H1 (cell line): ENCODE results near the gene ANKRD30A.

Experiments used
- CBX5 ChIP-seq: fragments of 300-800, 300-1000 bp; sonication (generic); IDR thresholded peaks from 2 replicates; pipeline ENCODE4 v1.7.1; 2016; ENCODE audit warnings: antibody characterized with exemption, low read length, low read depth
- CHD2 ChIP-seq: IDR thresholded peaks from 2 replicates; pipeline ENCODE4 v1.6.1; 2012; ENCODE audit warnings: low read length, improper control_type of control experiment
- CREB1 ChIP-seq: IDR thresholded peaks from 2 replicates; pipeline ENCODE4 v1.6.1; 2012; ENCODE audit warnings: inconsistent platforms
- EZH2 ChIP-seq: fragments of 200-600 bp; sonication (generic); IDR thresholded peaks from 2 replicates; pipeline ENCODE4 v1.7.1; 2012; ENCODE audit warnings: low read depth, mild to moderate bottlenecking, moderate library complexity, low read length, inconsistent platforms; ENCODE audit not compliant: severe bottlenecking
- GABPA ChIP-seq: IDR thresholded peaks from 2 replicates; pipeline ENCODE4 v1.6.1; 2011; ENCODE audit warnings: mild to moderate bottlenecking, low read length, moderate library complexity, borderline replicate concordance; ENCODE audit not compliant: insufficient read depth
- KDM5A ChIP-seq: fragments of 200-600 bp; IDR thresholded peaks from 2 replicates; pipeline ENCODE4 v1.7.1; 2012; ENCODE audit warnings: mild to moderate bottlenecking, low read length, inconsistent platforms, mixed read lengths
- MAFK ChIP-seq: IDR thresholded peaks from 2 replicates; pipeline ENCODE4 v1.6.1; 2012; ENCODE audit warnings: low read depth, mild to moderate bottlenecking, improper control_type of control experiment, low read length
- POLR2AphosphoS5 ChIP-seq: IDR thresholded peaks from 2 replicates; pipeline ENCODE4 v1.6.1; 2011; ENCODE audit warnings: low read depth, low read length
- RAD21 ChIP-seq, 2 experiments: IDR thresholded peaks in 1 of 2; conservative IDR thresholded peaks in 1 of 2; 2 replicates each; pipeline ENCODE4 v1.6.1; 2011; ENCODE audit warnings: low read depth in 2 of 2, low read length in 2 of 2, improper control_type of control experiment in 1 of 2, inconsistent platforms in 1 of 2, mild to moderate bottlenecking in 1 of 2, moderate library complexity in 1 of 2
- SIN3A ChIP-seq, 2 experiments: IDR thresholded peaks in 1 of 2; conservative IDR thresholded peaks in 1 of 2; 2 replicates each; pipeline ENCODE4 v1.6.1; 2011 to 2012; ENCODE audit warnings: low read length in 2 of 2, improper control_type of control experiment in 1 of 2, low read depth in 1 of 2, mild to moderate bottlenecking in 1 of 2
- TF ChIP-seq, protein P1 (sequence below), 3 experiments: IDR thresholded peaks; 1 replicate in 2 of 3; 2 replicates in 1 of 3; pipeline versions ENCODE4 v1.5.1 to v1.6.1; 2011; ENCODE audit warnings: low read length in 3 of 3, mild to moderate bottlenecking in 3 of 3, inconsistent platforms in 2 of 3, low read depth in 1 of 3, moderate library complexity in 1 of 3; ENCODE audit not compliant: insufficient read depth in 1 of 3; ENCODE audit errors: control extremely low read depth in 1 of 3
- TF ChIP-seq, protein P2 (sequence below): IDR thresholded peaks from 2 replicates; pipeline ENCODE4 v1.6.1; 2011; ENCODE audit warnings: low read depth, mild to moderate bottlenecking, low read length; ENCODE audit not compliant: insufficient read depth

DNA sequence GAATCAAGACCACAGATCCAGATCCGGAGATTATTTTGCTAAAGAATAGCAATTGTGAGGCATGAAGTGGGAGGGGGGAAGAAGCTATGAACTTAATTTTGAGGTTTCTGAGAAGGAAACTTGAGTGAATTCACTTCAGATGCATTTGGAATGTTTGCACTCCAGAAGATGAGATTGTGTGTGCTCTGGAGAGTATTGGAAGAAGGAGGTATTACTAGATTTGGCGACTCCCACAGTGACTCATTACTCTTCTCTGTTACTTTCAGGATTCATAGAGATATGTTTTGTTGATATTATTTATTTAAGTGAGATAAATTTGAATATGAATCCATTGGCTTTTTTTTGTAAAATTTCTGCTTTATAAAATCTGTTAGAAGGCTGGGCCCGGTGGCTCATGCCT, 80.7 kb downstream of the ANKRD30A start:
- TF ChIP-seq, protein P1, sequence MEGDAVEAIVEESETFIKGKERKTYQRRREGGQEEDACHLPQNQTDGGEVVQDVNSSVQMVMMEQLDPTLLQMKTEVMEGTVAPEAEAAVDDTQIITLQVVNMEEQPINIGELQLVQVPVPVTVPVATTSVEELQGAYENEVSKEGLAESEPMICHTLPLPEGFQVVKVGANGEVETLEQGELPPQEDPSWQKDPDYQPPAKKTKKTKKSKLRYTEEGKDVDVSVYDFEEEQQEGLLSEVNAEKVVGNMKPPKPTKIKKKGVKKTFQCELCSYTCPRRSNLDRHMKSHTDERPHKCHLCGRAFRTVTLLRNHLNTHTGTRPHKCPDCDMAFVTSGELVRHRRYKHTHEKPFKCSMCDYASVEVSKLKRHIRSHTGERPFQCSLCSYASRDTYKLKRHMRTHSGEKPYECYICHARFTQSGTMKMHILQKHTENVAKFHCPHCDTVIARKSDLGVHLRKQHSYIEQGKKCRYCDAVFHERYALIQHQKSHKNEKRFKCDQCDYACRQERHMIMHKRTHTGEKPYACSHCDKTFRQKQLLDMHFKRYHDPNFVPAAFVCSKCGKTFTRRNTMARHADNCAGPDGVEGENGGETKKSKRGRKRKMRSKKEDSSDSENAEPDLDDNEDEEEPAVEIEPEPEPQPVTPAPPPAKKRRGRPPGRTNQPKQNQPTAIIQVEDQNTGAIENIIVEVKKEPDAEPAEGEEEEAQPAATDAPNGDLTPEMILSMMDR (IDR thresholded peaks at IDR 0.05; ENCODE audit: control extremely low read depth in 1 of 3, insufficient read depth in 1 of 3, low read depth in 1 of 3, low read length in 3 of 3): no peak
- no peak for TF ChIP-seq SIN3A (conservative IDR thresholded peaks at IDR 0.05 in 1 of 2, IDR thresholded peaks at IDR 0.05 in 1 of 2; ENCODE audit: low read depth in 1 of 2, low read length in 2 of 2)
- TF ChIP-seq, protein P2, sequence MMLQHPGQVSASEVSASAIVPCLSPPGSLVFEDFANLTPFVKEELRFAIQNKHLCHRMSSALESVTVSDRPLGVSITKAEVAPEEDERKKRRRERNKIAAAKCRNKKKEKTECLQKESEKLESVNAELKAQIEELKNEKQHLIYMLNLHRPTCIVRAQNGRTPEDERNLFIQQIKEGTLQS: no peak
- TF ChIP-seq RAD21 (IDR thresholded peaks at IDR 0.05 in 1 of 2, conservative IDR thresholded peaks at IDR 0.05 in 1 of 2; ENCODE audit: low read depth in 2 of 2, low read length in 2 of 2): no peak
- no peak for TF ChIP-seq GABPA
- no peak for TF ChIP-seq EZH2
- TF ChIP-seq MAFK: no peak
- no peak for TF ChIP-seq POLR2AphosphoS5
- no peak for TF ChIP-seq CHD2
- TF ChIP-seq CBX5: no peak
- no peak for TF ChIP-seq CREB1
- TF ChIP-seq KDM5A: no peak
